Thoracic aorta (tissue), 2 donors: ENCODE results near the gene DDI2. TPM values are rescaled to one million over a fixed set of nuclear protein-coding genes. Genes with fewer than 3 reads are reported as not detected.

ENCODE experiments used
- ATAC-seq: fragments of 150-250 bp; one replicate; pipeline ENCODE4 v1.8.0; 2017; ENCODE audit warnings: low read depth; ENCODE audit not compliant: insufficient number of reproducible peaks, low FRiP score
- DNase-seq: peaks from one replicate; pipeline ENCODE4 v3.0.0-alpha.2; 2020; ENCODE audit warnings: low spot score
- H3K27ac ChIP-seq, 2 donors: fragments of 200-600 bp; sonication (generic); 1 replicate in 1 of 2; 2 replicates in 1 of 2; pipeline ENCODE4 v1.5.1; 2016; ENCODE audit warnings: mild to moderate bottlenecking in 2 of 2, moderate library complexity in 2 of 2
- H3K27me3 ChIP-seq: fragments of 200-600 bp; sonication (generic); replicated peaks from 2 replicates; pipeline ENCODE4 v1.6.0; 2016; ENCODE audit warnings: mild to moderate bottlenecking; ENCODE audit not compliant: insufficient read depth
- H3K36me3 ChIP-seq: fragments of 200-600 bp; sonication (generic); one replicate; pipeline ENCODE4 v1.5.1; 2016
- H3K4me1 ChIP-seq, 2 donors: fragments of 200-600 bp; sonication (generic); 1 replicate in 1 of 2; 2 replicates in 1 of 2; pipeline versions ENCODE4 v1.5.1 to v1.6.0; 2016; ENCODE audit warnings: low read depth in 2 of 2, mild to moderate bottlenecking in 1 of 2; ENCODE audit not compliant: control insufficient read depth in 1 of 2
- H3K4me3 ChIP-seq: fragments of 200-600 bp; sonication (generic); 2 replicates; pipeline ENCODE4 v1.5.1; 2016; ENCODE audit warnings: mild to moderate bottlenecking
- H3K9me3 ChIP-seq: fragments of 200-600 bp; sonication (generic); 2 replicates; pipeline ENCODE4 v1.5.1; 2016
- total RNA-seq, 2 donors: library from RNA; depleted of rRNA; stranded (reverse); fragments of >200 nt; gene quantifications; one replicate each; pipeline versions ENCODE4 v1.1.0 to v1.2.3, GENCODE V29; 2016
- TF ChIP-seq, protein P1 (sequence below): fragments of 200-600 bp; sonication (generic); IDR thresholded peaks from one replicate; pipeline ENCODE4 v1.5.1; 2019; ENCODE audit warnings: antibody characterized with exemption

DDI2 gene
- total RNA-seq, 2 donors from 2014 or later, result 19.6 to 37.5 TPM

DNA sequence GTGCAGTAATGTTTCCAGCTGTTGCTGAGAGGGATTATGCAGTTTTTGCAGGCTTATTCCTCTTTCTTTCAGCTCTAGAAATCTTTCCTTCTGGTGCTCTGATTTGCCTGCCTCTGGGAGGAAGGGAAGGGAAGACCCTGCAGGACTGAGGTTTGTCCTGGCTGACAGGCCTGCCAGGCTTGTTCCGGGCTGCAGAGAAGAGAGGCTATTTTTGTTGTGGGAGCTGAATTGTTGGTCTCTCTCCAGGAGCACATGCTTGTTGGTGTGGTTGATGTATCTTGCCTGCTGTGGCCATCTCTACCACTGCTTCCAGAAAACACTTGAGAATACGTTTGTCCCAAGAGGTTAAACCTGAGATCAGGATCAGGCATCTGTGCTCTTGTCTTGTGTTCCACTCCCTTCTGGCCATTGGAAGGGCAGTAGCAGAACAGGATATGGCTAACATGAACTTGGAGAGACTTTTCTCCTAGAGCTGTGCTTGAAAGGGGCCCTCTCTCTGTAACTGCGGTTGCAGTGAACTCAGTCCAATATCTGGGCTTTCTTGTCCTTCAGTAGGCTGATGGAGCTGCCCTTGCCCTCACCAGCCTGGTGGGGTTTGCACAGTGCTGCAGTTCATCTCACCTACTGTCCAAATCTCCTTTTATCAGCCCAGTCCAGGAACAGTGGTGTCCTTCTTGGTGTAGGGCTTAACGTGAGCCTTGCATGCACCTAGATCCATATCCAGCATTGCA lies 97.3 kb downstream of the DDI2 start:
- H3K4me1 ChIP-seq, result peaks cover 13 to 20% of the 10 kb centered on the region in 2 donors
- H3K36me3 ChIP-seq, result peaks cover 29% of the 10 kb centered on the region
- H3K9me3 ChIP-seq, result no peaks in the 10 kb centered on the region
- ATAC-seq, result no peak
- no peak overlapping the region for H3K27ac ChIP-seq
- TF ChIP-seq, protein P1, sequence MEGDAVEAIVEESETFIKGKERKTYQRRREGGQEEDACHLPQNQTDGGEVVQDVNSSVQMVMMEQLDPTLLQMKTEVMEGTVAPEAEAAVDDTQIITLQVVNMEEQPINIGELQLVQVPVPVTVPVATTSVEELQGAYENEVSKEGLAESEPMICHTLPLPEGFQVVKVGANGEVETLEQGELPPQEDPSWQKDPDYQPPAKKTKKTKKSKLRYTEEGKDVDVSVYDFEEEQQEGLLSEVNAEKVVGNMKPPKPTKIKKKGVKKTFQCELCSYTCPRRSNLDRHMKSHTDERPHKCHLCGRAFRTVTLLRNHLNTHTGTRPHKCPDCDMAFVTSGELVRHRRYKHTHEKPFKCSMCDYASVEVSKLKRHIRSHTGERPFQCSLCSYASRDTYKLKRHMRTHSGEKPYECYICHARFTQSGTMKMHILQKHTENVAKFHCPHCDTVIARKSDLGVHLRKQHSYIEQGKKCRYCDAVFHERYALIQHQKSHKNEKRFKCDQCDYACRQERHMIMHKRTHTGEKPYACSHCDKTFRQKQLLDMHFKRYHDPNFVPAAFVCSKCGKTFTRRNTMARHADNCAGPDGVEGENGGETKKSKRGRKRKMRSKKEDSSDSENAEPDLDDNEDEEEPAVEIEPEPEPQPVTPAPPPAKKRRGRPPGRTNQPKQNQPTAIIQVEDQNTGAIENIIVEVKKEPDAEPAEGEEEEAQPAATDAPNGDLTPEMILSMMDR, result no peak
- no peak for DNase-seq
- H3K4me3 ChIP-seq, result no peak overlapping the region
- H3K27me3 ChIP-seq, result no peaks in the 10 kb centered on the region

DNA sequence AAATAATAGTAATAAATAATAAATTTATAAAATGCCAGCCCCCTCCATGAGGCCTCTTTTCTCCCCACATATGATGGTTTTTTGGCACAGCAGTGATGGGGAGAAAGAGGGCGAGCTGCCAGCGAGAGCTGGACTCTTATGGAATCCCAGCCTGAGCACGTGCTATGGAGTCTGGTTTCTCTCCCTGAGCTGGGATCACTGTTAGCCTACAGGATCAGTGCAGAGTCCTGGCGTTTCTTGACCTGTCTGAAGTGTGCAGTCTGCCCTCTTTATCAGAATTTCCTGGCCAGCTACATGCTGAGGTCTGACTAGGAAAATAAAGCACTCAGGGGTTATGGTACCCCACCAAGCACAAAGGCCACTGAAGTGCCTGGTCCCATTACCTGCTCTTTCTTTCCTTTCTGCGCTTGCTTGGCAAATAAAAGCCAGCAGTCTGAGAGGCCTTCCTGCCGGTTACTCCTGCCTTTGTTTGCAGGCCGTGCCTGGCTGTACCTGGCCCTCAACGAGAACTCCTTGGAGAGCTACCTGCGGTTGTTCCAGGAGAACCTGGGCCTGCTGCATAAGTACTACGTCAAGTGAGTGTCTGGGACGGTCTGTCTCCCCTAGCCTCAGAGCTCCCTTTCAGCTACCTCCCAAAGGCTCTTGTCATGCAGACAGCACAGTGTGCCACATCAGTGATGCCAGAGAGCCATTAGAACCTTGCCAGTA lies 100.3 kb downstream of the DDI2 start:
- peaks cover 54% of the 10 kb centered on the region for H3K36me3 ChIP-seq
- no peak for ATAC-seq
- H3K4me3 ChIP-seq, result no peak overlapping the region
- H3K27me3 ChIP-seq, result no peaks in the 10 kb centered on the region
- no peak for DNase-seq
- no peaks in the 10 kb centered on the region for H3K9me3 ChIP-seq
- H3K27ac ChIP-seq, result no peak overlapping the region
- TF ChIP-seq, protein P1, result no peak
- peaks cover 13 to 20% of the 10 kb centered on the region in 2 donors for H3K4me1 ChIP-seq

DNA sequence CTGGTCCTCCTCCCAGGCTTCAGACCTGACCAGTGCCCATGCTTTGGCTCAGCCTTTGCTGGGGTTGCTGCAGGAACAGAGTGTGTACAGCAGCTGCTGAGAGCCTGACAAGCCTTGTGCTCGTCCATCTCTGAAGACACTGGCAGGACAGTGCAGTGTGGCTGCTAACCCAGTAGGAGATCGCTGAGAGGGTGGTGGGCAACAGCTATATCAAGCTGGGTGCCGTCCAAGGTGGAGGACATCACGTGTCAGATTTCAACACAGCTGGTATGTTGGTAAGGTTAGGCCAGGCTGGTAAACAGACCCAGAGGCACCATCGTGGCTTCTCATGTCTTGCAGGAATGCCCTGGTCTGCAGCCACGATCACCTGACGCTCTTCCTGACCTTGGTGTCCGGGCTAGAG lies 100.9 kb downstream of the DDI2 start:
- TF ChIP-seq, protein P1, result no peak
- DNase-seq, result no peak
- H3K9me3 ChIP-seq, result no peaks in the 10 kb centered on the region
- no peak for ATAC-seq
- H3K4me1 ChIP-seq, result peaks cover 13 to 20% of the 10 kb centered on the region in 2 donors
- no peaks in the 10 kb centered on the region for H3K27me3 ChIP-seq
- H3K36me3 ChIP-seq, result peaks cover 60% of the 10 kb centered on the region
- no peak overlapping the region for H3K27ac ChIP-seq
- no peak overlapping the region for H3K4me3 ChIP-seq

Other genes with a start within 250 kb of the DDI2 start
- 10 to 100 TPM; 36.0 to 71.3 TPM for gene EFHD2, start 207.6 kb upstream of the DDI2 start, total RNA-seq
- gene CTRC, start 179.0 kb upstream of the DDI2 start, total RNA-seq, result under 1 TPM in 1 of 2 donors, not detected in 1; 0.95 TPM
- gene CELA2A, start 160.7 kb upstream of the DDI2 start, total RNA-seq, result not detected
- gene CELA2B, start 141.4 kb upstream of the DDI2 start, total RNA-seq, result not detected
- gene CASP9, start 93.2 kb upstream of the DDI2 start, total RNA-seq, result 10 to 100 TPM; 14.2 to 18.8 TPM
- 10 to 100 TPM; 14.1 to 28.6 TPM for gene DNAJC16, start 90.6 kb upstream of the DDI2 start, total RNA-seq
- gene AGMAT, start 32.4 kb upstream of the DDI2 start, total RNA-seq, result under 1 TPM in 1 of 2 donors, not detected in 1; 0.21 TPM
- gene PLEKHM2, start 66.9 kb downstream of the DDI2 start, total RNA-seq, result 10 to 100 TPM; 53.7 to 74.6 TPM
- 1 to 10 TPM; 2.4 to 7.5 TPM for gene SLC25A34, start 118.8 kb downstream of the DDI2 start, total RNA-seq
- gene TMEM82, start 125.0 kb downstream of the DDI2 start, total RNA-seq, result not detected
- gene FBLIM1, start 141.3 kb downstream of the DDI2 start, total RNA-seq, result 100 to 1,000 TPM; 731 to 997 TPM
- under 1 TPM; 0.81 to 0.99 TPM for gene UQCRHL, start 190.2 kb downstream of the DDI2 start, total RNA-seq
- 10 to 100 TPM; 52.3 to 96.9 TPM for gene SPEN, start 230.2 kb downstream of the DDI2 start, total RNA-seq